ENCODE results near the gene KCND3.

DNA sequence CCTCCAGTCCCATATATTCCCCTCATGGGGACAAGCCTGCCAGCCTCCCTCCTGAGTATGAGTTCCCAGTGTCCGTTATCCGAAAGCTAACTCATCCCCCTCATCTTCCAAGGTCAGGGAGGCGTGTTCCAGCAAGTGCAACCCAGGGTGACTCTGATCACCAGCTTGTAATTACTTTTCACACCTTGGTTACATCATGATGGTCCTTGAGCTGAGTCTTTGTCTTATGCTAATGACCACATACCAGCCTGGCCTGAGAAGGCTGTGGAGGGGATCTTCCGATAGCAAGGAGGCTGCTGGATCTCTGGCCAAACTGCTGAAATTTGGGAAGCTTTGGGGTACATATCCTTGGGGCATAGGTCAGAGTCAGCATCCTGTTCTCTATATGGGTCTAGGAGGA, 134.2 kb downstream of the KCND3 start:
- TF ChIP-seq POLR2A (IDR thresholded peaks at IDR 0.05) = no peak
- no peak for TF ChIP-seq POLR2AphosphoS5 (IDR thresholded peaks at IDR 0.05)
- TF ChIP-seq, protein P1, sequence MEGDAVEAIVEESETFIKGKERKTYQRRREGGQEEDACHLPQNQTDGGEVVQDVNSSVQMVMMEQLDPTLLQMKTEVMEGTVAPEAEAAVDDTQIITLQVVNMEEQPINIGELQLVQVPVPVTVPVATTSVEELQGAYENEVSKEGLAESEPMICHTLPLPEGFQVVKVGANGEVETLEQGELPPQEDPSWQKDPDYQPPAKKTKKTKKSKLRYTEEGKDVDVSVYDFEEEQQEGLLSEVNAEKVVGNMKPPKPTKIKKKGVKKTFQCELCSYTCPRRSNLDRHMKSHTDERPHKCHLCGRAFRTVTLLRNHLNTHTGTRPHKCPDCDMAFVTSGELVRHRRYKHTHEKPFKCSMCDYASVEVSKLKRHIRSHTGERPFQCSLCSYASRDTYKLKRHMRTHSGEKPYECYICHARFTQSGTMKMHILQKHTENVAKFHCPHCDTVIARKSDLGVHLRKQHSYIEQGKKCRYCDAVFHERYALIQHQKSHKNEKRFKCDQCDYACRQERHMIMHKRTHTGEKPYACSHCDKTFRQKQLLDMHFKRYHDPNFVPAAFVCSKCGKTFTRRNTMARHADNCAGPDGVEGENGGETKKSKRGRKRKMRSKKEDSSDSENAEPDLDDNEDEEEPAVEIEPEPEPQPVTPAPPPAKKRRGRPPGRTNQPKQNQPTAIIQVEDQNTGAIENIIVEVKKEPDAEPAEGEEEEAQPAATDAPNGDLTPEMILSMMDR (IDR thresholded peaks at IDR 0.05) = no peak
